KG1 (cell line): ENCODE data around the gene CD83.

Source experiments
- DNase-seq: peaks from one replicate; lab custom pipeline; 2025; lab: John Stamatoyannopoulos, UW

Gene CD83

DNA sequence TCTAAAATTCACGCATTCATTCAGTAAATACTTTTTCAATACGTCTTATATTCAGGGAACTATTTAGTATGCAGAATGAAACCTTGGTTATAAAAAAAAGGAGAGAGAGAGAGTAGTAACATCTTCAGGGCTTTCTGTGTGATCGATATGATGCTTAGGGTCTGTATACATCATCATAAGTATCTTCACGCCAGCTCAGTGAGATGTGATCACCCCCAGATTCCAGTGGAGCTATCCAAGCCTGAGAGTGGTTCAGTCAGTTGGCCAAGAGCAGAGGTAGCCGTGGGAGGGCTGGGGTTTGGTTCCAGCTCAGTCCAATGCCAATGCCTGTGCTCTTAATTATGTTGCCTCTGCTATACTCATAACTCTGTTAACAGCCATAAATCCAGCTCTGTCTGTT is 8.6 kb downstream of the CD83 start:
- DNase-seq: no peak

DNA sequence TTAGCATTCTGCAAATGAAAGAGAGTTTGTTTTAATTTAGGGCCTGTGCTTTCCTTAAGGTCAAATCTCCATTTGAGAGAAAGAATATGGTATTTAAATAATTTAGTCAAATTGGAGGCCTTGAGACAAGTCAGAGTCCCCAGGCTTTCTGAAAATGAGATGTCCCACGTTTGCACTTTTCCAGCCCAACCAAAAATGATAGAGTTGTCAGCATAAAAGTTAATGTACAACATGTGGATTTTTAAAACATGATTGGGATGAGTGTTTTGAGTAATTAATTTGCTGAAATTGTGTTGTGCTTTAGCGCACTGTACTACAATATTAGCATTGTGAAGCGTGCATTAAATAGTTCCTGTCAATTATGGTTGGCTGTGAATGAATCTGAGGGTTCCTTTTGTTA is 10.0 kb downstream of the CD83 start:
- no peak for DNase-seq

DNA sequence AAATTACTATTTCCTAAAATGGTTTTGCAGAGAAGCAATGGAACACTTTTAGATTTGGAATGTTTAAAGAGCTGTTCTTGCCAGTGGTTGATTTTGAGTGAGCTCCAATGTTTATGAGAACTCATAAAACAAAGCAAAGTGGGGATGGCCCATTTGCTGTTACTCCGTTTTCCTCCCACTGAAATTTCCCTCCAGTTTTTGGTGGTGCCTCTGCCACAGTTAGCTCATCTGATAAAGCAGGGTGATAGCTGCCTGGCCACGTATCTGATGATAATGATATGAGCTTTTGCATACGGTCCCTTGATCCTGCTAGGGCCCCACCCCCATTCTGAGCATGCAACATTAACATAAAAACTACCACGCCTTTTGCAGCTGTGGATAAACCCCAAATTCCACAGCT is 10.4 kb downstream of the CD83 start:
- DNase-seq: no peak

DNA sequence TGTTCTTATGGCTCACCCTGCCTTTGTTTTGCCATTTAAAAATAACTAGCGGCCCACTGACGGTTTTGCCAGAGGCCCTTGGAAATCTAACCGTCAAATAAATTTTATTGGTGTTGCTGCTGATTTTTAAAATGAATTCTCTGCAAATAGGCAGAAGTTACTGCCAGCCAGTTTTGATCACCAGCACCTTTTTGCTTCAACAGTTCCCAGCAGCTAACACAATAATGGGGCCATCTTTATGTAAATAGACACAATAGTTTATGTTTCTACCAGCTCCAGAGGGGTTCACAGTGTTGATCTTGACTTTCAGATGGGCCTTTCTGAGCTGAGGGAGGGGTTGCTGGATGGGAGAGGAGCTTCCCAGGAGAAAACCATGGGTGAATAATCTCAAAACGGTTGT is 11.2 kb downstream of the CD83 start:
- no peak for DNase-seq

DNA sequence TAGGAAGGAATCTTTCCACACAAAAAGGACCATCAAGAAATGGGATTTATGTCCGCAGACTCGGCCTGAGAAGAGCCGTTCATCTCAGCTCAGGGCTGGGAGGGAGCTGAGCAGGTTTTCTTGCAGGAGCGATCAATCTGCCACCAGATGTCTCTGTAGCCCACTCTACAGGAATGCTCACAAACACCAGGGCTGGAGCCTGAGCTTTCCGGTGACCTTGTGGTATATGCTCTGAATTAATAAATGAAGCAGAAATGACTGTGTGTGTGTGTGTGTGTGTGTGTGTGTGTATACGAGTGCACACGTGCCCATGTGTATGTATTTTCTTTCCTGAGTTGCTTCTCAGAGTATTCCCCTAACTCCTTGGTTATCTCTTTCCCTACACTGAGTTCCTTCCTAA is 12.0 kb downstream of the CD83 start:
- peak; percentile 36 for DNase-seq

DNA sequence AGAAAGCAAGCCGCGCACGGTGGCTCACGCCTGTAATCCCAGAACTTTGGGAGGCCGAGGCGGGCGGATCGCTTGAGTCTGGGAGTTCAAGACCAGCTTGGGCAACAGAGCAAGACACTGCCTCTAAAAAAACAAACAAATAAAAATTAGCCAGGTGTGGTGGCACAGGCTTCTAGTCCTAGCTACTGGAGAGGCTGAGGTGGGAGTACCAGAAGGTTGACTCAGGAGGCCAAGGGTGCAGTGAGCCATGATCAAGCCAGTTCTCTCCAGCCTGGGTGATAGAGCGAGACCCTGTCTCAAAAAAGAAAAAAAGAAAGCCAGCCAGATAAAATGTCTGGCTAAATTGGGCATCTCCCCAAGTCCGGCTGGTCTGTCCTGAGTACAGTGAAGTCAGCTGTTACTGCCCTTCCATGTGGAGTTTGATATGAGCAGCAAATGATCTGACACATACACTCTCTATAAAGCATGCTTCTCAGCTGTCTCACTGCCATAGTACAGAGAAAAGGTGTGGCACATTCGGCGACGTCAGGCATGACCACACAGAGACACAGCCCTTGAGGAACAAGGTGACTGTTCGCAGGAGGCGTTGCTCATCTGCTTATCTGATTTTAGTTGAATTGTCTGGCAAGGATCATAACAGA is 13.0 kb downstream of the CD83 start:
- no peak for DNase-seq

DNA sequence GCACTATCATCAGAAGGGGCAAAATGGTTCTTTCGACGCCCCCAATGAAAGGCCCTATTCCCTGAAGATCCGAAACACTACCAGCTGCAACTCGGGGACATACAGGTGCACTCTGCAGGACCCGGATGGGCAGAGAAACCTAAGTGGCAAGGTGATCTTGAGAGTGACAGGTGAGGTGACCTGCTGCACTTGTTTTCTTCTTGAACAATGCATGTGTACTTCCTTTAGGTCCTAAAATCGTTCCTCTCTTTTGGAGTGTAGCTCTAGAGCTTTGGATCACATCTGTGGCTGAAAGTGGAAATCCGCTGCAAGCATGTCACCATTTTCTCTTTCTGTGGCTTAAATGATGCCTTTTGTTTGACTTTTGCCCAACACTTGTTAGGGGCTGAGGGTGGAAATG is 14.0 kb downstream of the CD83 start:
- DNase-seq: no peak

DNA sequence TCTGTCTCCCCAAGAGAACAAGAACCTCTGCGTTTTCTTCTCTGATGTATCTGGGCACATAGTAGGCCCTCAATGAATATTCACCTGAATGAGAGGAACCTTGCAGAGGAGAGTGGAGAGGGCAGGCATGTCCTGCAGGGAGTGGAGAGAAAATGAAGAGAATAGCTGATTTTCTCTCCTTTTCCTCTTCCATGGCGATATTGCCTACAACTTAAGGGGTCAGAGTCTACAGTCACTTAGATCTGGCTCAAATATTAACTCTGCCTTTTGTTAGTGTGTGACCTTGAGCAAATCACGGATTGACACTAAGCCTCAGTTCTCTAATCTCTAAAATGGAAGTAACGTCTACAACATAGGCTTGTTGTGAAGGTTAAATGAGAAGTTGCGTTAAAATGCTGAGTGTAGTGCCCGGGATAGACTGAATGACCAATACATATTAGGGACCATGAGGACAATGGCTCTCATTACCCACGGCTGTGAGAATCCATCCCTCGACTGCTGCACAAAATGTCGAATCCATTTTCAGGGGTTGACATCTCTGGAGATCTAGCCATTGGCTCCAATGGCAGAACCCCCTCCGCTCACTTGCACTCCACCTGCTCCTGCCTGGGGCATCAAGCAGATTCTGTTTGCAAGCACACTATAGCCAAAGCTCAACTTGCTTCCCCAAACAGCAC is 14.8 kb downstream of the CD83 start:
- no peak for DNase-seq

DNA sequence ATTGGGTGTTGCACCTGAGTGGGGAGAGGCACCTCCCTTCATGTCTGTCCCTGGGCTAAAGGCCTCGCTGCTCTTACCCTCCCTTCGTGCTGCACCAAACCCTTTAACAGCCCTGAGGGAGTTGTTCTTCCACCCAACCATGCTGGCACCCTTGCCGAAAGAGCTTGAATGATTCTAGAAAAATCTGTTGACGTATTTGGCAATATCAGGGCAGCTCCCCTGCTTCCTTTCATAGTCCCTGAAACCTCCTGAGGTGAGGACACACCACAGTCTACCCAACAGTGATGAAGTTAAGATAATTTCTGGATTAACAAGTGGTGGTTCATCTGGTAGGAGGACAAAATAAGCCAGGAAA is 15.3 kb downstream of the CD83 start:
- DNase-seq: no peak

DNA sequence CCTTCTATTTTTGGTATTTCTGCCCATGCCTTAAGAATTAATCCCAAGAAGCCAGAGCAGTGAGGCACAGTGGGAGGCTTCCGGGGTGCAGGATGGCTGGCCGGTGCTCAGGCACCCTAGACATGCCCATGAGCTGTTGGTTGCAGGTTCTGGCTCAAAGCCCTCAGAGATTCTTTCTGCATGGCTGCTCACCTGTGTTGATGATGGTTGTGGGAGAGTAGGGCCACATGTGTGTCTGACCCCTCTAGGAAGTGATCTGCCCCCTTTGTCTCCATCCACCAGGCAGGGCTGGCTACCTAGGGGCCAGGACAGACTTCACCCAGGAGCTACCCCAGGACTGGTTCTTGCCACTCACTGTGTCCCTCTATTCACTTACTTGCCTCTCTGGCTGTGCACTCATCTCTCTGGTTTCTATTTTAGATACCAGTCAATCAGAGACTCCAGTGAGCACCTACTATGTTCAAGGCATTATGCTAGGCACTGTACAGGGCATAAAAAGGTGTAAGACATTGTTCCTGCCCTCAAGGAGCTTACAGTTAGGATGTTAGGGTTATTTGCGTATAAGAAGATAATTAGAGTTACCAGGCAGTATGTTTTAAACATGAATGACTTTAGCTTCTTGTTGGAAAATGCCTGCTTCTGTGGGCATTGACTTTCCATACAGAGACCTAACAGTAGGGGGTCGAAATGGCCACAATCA is 16.8 kb downstream of the CD83 start:
- no peak for DNase-seq

DNA sequence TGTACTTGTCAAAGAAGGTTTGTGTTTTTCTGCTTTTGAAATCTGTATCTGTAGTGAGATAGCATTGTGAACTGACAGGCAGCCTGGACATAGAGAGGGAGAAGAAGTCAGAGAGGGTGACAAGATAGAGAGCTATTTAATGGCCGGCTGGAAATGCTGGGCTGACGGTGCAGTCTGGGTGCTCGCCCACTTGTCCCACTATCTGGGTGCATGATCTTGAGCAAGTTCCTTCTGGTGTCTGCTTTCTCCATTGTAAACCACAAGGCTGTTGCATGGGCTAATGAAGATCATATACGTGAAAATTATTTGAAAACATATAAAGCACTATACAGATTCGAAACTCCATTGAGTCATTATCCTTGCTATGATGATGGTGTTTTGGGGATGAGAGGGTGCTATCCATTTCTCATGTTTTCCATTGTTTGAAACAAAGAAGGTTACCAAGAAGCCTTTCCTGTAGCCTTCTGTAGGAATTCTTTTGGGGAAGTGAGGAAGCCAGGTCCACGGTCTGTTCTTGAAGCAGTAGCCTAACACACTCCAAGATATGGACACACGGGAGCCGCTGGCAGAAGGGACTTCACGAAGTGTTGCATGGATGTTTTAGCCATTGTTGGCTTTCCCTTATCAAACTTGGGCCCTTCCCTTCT is 18.4 kb downstream of the CD83 start:
- no peak for DNase-seq

DNA sequence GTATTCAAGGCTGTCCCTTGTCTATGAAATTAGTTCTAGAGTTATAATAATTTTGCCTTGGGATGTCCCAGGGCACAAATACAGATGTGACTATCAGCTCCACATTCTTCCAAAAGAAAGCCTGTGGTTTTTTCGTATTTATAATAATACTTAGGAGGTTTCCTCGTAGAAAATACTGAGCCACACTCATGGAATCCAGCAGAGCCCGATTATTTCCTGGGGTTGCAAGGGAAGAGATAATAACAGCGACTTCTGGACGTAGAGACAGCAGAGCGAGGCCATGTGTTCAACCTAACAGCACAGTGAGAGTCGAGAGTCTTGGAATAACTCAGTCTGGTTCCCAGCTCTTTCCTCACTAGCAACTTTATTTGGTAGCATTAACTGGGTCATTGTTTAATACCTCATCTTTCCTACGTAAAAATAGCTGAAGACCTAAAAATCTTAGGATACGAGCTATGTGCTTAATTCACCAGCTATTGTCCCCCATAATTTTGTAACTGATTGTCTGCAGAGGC is 21.2 kb downstream of the CD83 start:
- no peak for DNase-seq

DNA sequence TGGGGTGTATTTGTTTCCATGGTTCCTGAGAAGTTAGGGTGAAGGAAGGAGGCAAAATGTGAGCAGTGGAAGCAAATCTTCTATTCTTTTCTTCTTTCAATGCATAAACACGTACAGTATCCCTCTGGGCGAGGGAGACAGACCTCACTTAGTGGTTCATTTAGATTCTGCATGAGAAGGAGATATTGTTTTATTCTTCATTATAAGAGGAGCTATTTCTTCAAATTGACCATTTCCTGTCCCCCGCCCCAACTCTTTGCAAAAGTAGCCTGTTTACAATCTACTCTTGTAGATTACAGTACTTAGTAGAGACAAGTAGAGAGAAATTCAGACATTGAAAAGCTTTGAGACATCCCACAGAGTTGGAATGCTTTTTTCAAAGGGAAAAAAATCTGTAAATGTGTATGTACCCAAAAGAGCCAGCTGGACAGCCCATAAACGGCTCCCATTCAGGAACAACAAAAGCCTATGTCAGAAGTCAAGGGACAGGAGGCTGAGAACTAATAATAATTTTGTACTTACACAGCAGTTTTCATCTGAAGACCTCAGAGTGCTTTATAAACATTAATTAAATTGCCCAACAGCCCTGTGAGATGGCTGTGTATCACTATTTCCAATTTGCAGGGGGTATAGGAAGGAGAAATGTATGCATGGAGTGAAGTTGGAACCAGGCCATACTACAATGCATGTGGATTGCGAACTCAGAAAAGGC is 23.9 kb downstream of the CD83 start:
- no peak for DNase-seq

DNA sequence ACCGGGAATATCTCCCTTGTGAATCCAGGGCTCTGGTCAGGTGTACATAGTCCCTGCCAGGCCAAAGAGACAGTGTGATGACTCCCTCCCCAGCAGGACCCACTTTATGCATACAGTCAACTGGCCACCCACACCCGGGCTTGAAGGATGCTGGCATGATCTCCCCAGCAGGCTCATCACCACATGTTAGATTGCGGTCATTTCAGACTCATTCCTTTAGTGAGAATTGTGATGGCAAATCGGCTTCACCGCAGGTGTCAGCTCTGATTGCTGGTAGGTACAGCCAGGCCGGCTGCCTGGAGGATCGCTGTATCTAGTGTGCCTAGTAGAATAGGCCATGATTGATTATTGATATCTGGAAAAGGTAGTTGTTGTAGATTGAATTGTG is 24.5 kb downstream of the CD83 start:
- no peak for DNase-seq

DNA sequence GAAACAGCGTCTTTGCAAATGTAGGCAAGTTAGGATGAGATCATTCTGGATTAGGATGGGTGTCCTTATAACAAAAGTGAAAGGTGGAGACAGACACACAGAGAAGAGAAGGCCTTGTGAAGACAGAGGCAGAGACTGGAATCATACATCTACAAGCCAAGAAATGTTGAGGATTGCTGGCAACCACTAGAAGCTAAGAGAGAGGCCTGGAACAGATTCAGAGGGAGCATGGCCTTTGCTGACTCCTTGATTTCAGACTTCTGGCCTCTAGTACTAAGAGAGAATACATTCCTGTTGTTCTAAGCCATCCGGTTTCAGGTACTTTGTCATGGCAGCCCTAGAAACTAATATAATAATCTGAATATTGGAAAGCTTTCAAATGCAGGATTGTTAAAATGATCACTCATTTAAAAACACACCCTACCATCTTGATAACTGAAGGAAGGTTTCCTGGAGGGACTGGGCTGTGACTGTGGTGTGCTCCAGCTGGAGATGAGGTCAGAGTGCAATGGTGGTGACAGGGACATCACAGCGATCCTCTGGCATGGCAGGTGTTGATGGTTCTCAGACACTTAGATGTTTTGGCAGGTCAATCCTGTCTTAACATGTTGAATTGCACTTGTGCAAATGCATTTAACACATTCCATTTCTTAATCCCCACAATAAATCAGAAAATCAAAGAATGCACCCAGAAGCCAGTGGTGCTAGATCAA is 25.1 kb downstream of the CD83 start:
- DNase-seq: no peak

DNA sequence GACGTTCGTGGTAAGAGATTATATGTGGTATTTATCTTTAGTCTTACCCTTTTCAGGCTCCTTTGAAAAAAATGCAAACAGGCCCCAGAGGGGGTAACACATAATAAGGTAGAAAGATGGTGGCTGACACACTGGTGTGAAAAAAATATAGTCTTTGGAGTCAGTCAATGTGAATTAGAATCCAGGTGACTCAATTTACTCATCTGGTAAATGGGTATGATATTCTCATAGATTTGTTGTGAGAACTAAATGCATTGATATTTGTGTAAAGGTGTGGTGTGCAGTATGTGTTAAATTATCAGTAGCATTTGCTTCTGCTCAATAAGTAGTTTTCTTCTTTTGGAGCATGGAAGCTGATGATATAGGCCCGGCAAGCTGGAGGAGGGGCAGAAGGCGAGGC is 25.7 kb downstream of the CD83 start:
- no peak for DNase-seq

DNA sequence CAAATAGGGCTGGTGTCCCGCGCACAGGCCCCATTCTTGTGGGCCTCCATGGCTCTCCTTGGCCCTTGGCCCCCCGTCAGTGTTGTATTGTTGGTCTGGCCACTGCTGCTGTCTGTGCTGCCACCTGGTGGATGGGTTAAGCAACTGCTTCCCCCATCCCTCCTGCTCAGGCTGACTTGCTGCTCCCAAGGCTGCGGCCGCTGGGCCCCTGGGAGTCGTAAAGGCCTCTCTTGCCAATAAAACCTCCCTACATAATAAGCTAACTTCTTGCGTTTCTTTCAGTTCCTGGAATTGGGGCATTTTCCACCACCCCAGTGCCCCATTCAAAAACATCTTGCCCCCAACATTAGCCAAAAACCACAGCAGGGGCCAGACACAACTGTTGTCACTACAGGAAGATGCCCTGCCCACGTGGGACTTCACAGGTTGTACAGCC is 27.1 kb downstream of the CD83 start:
- peak; percentile 7 for DNase-seq

DNA sequence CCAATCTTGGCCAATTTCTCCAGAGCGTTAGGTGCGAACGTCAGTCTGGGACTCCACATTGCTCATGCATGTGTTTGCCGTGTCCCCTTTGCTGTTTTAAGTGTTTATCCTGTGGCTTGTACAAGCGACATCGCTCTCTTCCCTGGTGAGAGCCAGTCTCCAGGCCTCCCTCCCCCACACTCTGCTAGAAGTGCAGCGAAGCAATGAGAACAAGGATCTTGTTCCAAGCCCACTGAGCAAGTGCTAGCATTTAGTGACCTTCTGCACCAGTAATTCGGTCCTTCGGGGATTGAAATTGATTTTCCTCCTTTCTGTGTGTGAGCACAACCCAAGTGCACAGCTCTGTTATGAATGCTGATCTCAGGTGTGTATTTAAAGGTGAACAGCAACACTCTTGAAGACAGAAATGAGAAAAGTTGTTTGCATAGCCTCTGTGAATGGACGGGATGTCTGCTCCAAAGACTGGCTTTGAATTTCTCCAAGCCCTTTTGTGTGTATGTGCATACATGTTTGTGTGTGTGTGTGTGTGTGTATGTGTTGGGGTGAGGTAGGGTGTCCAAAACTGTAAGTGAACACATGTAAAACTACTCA is 29.0 kb downstream of the CD83 start:
- DNase-seq: no peak

DNA sequence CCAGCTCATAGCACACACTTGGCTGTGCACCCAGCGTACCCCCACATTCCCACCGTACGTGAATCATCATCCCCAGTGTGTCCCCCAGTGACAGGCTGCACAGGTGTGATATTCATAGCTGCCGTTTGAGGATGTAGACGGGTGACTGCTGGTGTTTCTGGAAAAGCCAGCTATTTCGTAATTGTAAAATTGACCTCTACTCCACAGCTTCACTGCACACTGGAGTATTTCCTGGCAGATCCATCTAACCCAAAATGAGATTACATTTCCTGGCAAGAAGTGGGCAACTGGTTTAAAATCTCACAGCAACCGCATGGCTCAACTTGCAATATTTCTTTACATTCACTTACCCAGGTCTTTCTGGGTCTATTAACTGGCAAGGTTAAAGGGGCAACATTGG is 30.3 kb downstream of the CD83 start:
- no peak for DNase-seq

DNA sequence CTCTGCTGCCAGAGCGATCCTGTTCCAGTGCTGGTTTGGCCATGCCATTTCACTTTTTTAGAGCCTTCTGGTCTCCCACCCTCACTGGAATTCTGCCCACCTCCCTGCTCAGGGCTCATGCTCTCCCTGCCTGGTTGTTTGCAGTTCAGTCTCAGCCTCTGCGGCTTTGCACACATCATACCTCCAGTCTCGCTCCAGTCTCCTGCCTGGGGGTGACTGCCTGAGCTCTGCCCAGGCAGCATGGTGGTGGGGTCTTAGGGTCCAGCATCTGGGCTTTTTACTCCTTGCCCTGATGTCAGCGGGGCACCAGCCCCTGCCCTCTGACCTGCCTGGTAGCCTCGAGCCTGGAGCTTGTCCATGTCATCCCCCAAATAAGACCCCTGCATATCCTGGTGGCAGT is 30.9 kb downstream of the CD83 start:
- no peak for DNase-seq

DNA sequence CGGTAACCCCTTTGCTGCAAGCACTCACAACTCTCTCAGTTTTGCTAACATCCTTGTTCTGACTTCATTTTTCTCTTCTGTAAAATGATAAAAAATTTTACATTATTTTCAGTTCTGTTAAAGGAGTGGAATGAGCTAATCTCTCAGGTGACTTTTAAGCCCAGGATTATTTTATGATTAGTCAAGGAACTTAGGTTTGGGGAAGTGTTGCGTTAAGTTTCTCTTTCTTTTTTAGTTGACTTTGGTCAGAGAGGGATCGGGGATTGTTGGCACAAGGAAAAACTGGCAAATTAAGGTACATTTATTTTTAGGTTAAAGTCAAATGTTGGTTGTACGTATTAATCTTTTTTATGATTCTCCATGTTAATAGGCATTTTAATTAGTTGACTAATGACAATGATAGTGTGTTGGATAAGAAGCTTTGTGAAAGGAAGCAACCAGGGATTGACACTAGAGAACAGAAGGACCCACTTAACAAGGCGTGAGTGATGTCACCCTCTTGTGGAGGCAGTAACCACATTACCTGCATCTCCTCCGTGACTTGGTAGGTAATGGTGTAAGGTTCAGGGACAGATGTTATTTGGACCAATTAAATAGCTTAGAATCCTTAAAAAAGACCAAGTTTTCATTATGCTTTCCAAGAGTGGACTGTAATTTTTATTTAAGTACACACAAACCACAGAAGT is 31.6 kb downstream of the CD83 start:
- DNase-seq: no peak
